K562 (cell line): ENCODE results near the gene SPINT2. TPM values are rescaled to one million over a fixed set of nuclear protein-coding genes. Genes with fewer than 3 reads are reported as not detected.

Experiments
- BRD9 ChIP-seq: fragments of 450-650 bp; IDR thresholded peaks from 2 replicates; pipeline ENCODE4 v1.6.1; 2018; ENCODE audit warnings: low read depth; ENCODE audit not compliant: partially characterized antibody
- CBX5 ChIP-seq: IDR thresholded peaks from 2 replicates; pipeline ENCODE4 v1.6.1; 2014; ENCODE audit warnings: low read depth, borderline replicate concordance
- ETV1 ChIP-seq: fragments of 450-650 bp; conservative IDR thresholded peaks from 2 replicates; pipeline ENCODE4 v1.6.1; 2016; ENCODE audit warnings: missing genetic modification characterization, control low read depth, low read depth, missing compliant biosample characterization
- MYC ChIP-seq, 2 experiments: fragments of 250-450 bp in 1 of 2; sonication (Bioruptor Pico) in 1 of 2; IDR thresholded peaks; 2 replicates each; pipeline versions ENCODE4 v1.5.1 to v1.6.1; 2012 to 2021; ENCODE audit warnings: low read depth in 2 of 2, borderline replicate concordance in 1 of 2, improper control_type of control experiment in 1 of 2, low read length in 1 of 2, mild to moderate bottlenecking in 1 of 2, moderate library complexity in 1 of 2
- NR4A1 ChIP-seq, 2 experiments: fragments of 250-450 bp in 1 of 2; fragments of 450-650 bp in 1 of 2; sonication (Bioruptor Pico) in 1 of 2; IDR thresholded peaks; 2 replicates each; pipeline versions ENCODE4 v1.4.0 to v1.6.1; 2016 to 2020; ENCODE audit warnings: mild to moderate bottlenecking in 2 of 2, missing compliant biosample characterization in 1 of 2, missing genetic modification characterization in 1 of 2, moderate library complexity in 1 of 2
- TCFL5 ChIP-seq: fragments of 250-450 bp; sonication (Bioruptor Pico); conservative IDR thresholded peaks from 2 replicates; pipeline ENCODE4 v1.6.1; 2021; ENCODE audit warnings: mild to moderate bottlenecking, moderate library complexity, matching md5 sums
- U2AF1 ChIP-seq: fragments of 200-400 bp; formaldehyde crosslinking; optimal IDR thresholded peaks from 2 replicates; pipeline ENCODE3; 2017; ENCODE audit warnings: mild to moderate bottlenecking, low read depth, low read length, moderate library complexity
- ZKSCAN1 ChIP-seq: fragments of 150-350 bp; IDR thresholded peaks from 2 replicates; pipeline ENCODE4 v1.6.1; 2016; ENCODE audit warnings: low read depth, low read length
- polyA plus RNA-seq, 8 experiments: library from polyadenylated mRNA; depleted of rRNA in 4 of 8; stranded (reverse) in 5 of 8; unstranded in 3 of 8; fragments of >200 nt; fragmentation: Nextera tagmentation in 2 of 8; fragmentation: Illumina TruSeq in 1 of 8; extraction: Ambion mirVana in 2 of 8; extraction: Trizol in 1 of 8; gene quantifications; 2 replicates each; pipeline versions ENCODE4 v1.2.1 to v1.2.3, GENCODE V29; 2011 to 2014; ENCODE audit warnings: inconsistent platforms in 1 of 8, missing spikeins in 1 of 8
- total RNA-seq, 7 experiments: library from RNA; depleted of rRNA in 6 of 7; stranded (reverse); fragments of >200 nt in 6 of 7; fragmentation: Illumina TruSeq in 2 of 7; extraction: Trizol in 2 of 7; gene quantifications; 2 replicates each; pipeline versions ENCODE4 v1.2.1 to v1.2.3, GENCODE V29; 2011 to 2021; ENCODE audit warnings: low replicate concordance in 1 of 7
- TF ChIP-seq, protein P1 (sequence below), 2 experiments: fragments of 450-650 bp in 1 of 2; sonication (generic) in 1 of 2; formaldehyde crosslinking in 1 of 2; IDR thresholded peaks; 2 replicates each; pipeline versions ENCODE4 v1.7.1 to v1.9.0; 2016 to 2022; ENCODE audit warnings: inconsistent platforms in 1 of 2, mild to moderate bottlenecking in 1 of 2, missing genetic modification reagents in 1 of 2

Gene SPINT2
- total and polyA plus RNA-seq, 9 of the 15 experiments (the other 6 are each of a cell fraction or from before 2014, with no cell fraction given) = 0.65 to 4.5 (median 3.4) TPM

DNA sequence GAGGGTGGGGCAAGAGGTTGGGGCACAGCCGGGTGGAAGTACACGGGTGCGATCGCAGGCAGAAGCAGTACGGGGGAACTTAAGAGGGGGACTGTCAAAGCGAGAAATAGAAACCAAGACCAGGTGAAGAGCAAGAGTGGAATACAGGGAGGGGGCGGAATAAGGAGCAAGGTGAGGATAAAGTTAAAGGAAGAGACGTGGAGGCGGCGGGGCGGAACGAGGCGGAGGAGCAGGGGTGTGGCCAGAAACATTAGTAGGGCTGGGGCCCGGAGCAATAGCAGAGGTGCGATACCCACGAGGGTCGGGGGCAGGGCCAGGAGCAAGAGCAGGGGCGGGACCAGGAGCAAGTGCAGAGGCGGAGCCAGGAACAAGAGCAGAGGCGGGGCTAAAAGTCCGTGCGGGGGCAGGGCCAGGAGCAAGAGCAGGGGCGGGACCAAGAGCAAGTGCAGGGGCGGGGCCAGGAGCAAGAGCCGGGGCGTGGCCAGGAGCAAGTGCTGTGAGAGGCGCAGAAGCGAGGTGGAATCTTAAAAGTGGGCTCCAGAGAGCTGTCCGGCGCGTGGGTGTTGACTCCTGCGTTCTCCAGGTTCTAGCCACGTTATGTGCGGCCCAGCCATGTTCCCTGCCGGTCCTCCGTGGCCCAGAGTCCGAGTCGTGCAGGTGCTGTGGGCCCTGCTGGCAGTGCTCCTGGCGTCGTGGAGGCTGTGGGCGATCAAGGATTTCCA is 72.4 kb downstream of the SPINT2 start (continued):
- TF ChIP-seq ZKSCAN1 (0 out of 2 replicates have a peak, but pooled peaks have one; percentile 11), U2AF1 (no peak), CBX5 (0 out of 2 replicates have a peak, but pooled peaks have one; percentile 21), MYC (IDR thresholded peaks at IDR 0.05; ENCODE audit: low read depth, low read length) (peak; percentile 20; the same call in 1 of the 2 replicates), MYC (CRISPR knock-in tag; IDR thresholded peaks at IDR 0.05; ENCODE audit: borderline replicate concordance, low read depth) (no peak), BRD9 (peak; percentile 54), TCFL5 (no peak), ETV1 (tag) (0 out of 2 replicates have a peak, but pooled peaks have one; percentile 8), NR4A1 (CRISPR knock-in tag; IDR thresholded peaks at IDR 0.05) (no peak), NR4A1 (tag; IDR thresholded peaks at IDR 0.05) (no peak)
- TF ChIP-seq, protein P1, sequence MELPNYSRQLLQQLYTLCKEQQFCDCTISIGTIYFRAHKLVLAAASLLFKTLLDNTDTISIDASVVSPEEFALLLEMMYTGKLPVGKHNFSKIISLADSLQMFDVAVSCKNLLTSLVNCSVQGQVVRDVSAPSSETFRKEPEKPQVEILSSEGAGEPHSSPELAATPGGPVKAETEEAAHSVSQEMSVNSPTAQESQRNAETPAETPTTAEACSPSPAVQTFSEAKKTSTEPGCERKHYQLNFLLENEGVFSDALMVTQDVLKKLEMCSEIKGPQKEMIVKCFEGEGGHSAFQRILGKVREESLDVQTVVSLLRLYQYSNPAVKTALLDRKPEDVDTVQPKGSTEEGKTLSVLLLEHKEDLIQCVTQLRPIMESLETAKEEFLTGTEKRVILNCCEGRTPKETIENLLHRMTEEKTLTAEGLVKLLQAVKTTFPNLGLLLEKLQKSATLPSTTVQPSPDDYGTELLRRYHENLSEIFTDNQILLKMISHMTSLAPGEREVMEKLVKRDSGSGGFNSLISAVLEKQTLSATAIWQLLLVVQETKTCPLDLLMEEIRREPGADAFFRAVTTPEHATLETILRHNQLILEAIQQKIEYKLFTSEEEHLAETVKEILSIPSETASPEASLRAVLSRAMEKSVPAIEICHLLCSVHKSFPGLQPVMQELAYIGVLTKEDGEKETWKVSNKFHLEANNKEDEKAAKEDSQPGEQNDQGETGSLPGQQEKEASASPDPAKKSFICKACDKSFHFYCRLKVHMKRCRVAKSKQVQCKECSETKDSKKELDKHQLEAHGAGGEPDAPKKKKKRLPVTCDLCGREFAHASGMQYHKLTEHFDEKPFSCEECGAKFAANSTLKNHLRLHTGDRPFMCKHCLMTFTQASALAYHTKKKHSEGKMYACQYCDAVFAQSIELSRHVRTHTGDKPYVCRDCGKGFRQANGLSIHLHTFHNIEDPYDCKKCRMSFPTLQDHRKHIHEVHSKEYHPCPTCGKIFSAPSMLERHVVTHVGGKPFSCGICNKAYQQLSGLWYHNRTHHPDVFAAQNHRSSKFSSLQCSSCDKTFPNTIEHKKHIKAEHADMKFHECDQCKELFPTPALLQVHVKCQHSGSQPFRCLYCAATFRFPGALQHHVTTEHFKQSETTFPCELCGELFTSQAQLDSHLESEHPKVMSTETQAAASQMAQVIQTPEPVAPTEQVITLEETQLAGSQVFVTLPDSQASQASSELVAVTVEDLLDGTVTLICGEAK (IDR thresholded peaks at IDR 0.05) = 0 out of 2 replicates have a peak, but pooled peaks have one; percentile 21
- TF ChIP-seq, protein P1 (CRISPR knock-in tag; IDR thresholded peaks at IDR 0.05) = no peak
